NCI-H146 treated with DMSO at 0.1 percent for 48 hours (cell line): ENCODE results near the gene TNNT3.

ENCODE experiments used
- DNase-seq: peaks from one replicate; lab custom pipeline; 2025; ENCODE audit not compliant: unreplicated experiment; lab: John Stamatoyannopoulos, UW

TNNT3 gene

DNA sequence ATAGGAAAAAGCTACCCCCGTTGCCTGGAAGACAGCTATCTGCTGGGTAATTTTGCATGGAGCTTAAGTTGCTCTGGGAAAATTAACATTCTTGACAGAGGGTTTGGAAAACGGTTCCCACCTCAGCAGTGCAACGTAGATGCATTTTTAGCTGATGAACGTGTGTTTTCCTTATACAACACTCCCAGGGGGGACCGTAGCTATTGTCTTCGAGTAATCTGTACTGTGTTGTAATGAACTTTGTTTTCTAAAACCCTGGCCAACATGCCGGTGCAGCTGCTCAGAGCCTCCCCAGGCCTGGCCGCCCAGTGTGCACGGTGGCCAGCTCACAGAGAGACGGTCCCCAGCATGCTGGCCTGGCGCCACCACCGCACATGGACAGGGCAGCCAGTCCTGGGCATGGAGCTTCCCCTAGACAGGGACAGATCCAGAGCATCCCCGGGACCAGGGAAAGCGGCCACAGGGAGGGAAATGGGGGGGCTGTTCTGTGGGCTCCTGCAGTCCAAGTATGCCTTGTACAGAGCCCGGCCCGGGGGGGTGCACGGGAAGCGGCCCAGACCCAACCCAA lies 2.2 kb downstream of the TNNT3 start:
- DNase-seq, result no peak

DNA sequence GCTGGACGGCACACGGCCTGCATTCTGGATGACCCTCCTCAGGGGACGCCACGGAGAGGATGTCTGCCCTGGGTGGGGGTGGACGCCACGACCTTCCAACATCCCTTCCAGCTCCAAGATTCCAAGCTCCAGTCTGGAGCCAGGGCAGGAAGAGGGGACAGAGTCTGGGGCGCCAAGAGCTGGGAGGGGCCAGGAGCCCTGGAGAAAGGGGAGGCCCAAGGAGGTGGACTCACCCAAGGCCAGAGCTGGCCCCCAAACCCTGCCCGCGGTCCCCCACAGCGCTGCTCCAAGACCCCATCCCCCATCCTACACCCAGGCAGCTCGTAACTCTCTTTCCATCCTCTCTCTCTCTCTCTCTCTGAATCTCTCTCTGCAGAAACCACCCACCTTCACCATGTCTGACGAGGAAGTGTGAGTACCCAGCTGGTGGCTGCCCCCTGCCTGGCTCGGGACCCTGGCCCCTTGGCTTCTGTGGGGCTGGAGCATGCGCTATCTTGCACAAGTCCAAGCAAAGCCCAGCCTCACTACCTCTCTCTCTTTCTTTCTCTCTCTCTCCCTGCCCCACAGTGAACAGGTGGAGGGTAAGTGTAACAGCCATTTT lies 3.1 kb downstream of the TNNT3 start:
- no peak for DNase-seq

DNA sequence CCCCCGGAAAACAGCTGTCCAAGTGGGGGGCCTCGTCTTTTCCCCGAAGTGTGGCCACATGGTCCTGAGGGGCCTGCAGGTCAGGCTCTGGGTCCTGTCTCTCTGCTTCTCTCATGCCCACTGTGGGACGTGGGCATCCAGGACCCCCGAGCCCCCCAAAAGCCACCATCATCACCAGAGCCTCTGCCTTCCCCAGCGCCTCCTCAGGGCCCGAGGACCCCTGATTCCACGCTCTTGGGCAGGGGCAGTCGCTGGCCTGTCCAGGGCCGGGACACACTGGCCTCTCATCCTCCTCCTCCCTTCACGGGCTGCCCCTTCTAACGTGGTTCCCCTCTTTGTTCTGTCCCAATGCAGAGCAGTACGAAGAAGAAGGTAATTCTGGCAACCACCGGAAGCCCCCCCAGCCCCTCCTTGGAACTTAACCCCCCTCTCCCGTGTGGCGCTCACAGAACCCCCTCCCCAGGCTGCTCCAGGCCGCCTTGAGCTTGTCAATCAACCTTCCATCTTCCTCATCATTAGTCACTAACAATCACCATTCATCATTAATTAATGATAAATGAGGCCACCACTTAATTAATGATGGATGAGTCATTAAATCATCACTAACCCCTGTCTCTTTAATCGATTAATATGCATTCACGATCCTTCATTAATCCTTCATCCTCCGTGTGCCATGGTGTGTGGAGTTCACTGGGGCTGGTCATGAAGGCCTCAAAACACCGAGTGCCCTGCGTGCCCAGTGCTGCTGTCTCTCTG lies 3.9 kb downstream of the TNNT3 start:
- DNase-seq, result no peak

DNA sequence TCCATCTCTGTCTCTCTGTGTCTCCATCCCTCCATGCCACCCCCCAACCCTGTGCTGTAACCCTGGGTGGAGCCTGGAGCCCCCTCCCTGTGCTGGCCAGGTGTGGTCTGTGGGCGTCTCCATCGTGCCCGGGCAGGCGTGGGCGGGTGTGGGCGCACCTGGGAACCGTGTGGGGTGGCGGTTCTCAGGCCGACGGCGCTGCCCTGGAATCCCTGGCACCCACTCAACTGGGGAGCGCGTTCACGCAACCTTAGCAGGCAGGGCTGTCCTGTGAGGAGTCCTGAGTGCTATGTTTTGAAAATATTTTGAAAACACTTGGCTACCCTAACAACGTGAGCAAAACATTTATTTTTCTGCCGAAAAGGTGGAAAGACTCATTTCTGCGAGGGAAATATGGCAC lies 4.7 kb downstream of the TNNT3 start:
- DNase-seq, result no peak

GRCh38 chr11:1924646-1925372 lies 5.3 kb downstream of the TNNT3 start:
- no peak for DNase-seq

DNA sequence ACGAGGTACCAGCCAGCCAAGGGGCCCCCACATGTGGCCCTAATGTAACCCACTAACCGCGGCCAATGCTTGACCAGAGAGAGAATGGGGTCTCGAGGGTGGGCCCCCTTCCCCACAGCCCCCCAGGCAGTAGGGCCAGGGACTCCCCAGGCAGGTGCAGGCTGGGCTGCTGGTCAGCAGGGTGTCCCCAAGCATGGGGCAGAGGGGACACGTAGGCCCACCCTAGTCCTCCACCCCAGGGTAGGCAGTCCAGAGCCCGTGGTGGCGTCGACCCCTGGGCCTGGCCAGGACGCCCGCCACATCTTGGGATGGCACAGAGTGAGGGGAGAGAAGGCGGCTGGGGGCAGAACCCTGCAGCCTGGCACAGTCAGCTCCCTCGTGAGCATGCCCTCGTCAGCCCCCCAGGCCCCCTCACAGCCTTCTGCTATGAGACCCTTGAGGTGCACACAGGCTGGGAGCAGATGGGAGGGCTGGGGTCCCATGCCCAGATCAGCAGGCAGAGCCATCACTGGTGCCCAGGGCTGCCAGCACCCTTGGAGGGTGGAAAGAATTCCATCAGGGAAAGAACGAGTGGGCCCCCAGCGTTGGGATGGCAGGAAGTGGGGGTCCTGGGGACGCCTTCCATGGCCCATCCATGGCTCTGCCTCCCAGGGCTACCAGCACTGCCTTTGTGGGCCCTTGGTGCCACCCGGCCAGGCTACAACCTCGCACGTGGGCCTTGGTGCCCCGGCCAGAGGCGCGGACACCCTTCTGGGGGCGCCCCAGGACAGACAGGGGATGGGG lies 6.1 kb downstream of the TNNT3 start:
- no peak for DNase-seq

DNA sequence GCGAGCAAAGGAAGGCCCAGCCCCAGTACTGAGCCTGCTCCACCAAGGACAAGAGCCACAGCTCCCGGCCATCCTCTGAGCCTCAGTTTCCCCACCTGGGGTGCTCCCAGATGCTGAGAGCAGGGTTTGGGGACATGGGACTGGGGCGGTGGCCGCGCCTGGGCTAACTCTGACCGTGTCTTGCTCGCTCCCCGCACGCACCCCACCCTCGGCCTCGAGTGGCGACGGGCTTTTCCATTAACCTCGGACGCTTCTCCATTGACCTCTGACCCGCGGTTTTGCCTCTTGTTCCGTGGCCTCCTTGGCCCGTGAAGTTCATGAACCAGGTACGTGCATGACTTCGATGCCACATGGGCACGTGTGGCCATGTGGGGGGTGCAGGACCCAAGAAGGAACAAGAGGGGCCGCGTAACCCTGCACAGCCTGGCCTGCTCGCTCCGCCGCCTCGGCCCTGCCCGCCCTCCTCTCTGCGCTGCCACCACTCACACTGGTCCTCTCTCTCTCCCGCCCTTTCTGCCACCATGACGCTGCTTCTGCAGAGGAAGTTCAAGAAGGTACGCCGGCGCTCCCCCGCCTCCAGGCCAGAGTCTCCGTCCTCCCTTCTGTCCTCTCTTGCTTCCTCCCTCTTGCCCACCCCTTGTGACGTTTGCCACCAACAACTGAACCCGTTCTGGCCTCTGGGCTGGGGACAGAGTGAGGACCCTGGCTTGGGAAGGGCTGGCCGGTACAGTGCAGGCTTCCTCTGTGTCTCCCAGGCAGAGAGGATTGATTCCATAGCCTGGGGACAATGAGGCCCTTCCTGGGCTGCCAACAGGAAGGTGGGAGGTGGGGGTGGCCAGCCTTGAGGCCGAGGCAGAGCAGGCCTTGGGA lies 6.9 kb downstream of the TNNT3 start:
- no peak for DNase-seq

- DNase-seq, result no peak
Measured at GRCh38 chr11:1927026-1927847, 7.7 kb downstream of the TNNT3 start.

- no peak for DNase-seq
Measured at GRCh38 chr11:1927848-1928469, 8.5 kb downstream of the TNNT3 start.

DNA sequence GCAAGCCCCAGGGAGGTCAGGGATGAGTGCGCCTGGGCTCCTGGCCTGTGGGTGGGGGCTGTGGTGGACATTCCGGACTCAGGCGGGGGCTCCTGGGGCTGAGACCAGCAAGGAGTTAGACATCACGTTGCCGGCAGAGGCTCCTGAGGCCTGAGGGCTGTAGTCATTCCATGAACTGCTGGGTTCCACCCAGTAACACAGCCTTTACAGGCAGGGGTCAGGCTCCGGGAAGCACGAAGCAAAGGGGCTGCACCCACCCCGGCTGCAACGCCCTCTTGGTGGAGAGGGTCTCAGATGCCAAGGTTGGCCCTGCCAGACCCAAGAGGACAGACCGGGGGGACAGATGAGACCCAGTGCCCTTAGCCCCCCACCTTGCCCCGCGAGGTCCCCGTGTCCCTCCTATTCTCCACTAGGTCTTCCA lies 9.0 kb downstream of the TNNT3 start:
- no peak for DNase-seq

DNA sequence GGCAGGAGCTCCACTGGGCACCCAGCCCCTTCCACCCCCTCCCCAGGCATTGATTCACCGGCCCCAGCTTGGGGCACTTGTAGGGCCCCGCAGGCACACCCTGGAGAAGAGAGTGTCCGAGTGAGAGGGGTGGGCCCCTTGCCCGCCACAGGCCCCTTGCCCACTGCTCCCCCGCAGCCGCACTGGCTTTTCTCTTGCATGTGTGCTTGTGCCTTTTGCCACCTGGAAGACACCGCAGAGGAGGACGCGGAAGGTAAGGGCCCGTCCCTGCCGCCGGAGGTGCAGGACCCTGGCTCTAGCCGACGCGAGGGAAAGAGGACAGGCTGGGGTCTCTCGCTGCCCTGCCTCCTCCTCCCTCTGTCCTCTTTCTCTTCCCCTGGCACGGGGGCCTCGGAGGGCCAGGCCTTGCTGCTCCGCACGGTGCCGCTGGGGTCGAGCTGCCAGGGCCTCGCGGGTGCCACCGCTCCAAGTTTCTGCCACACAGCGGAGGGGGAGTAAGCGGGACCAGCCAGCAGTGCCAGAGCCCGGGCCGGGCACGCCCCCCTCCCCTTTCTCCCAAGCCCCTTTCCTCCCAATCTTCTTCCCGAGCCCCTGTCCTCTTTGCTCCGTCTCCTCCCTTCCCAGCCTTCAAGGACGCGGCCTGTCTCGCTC lies 9.5 kb downstream of the TNNT3 start:
- no peak for DNase-seq

GRCh38 chr11:1929621-1930461 lies 10.3 kb downstream of the TNNT3 start:
- DNase-seq, result no peak

DNA sequence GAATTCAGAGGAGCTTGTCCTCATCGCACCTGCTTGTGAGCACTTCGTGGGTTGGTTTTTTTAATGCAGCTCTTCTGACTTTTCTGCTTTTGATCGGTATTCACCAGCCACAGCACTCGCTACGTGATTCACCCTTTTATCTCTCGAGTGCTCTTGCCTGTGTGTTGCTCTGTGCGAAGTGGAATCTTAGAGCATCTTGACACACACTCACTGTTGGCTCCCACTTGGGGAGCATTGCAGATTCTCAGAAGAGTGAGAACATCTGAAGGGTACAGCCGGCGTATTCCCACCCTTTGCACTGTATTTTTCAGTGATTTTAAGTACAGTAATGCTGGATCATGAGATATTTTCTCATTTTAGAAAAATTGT lies 10.9 kb downstream of the TNNT3 start:
- DNase-seq, result no peak

GRCh38 chr11:1931341-1932104 lies 12.0 kb downstream of the TNNT3 start:
- no peak for DNase-seq

DNA sequence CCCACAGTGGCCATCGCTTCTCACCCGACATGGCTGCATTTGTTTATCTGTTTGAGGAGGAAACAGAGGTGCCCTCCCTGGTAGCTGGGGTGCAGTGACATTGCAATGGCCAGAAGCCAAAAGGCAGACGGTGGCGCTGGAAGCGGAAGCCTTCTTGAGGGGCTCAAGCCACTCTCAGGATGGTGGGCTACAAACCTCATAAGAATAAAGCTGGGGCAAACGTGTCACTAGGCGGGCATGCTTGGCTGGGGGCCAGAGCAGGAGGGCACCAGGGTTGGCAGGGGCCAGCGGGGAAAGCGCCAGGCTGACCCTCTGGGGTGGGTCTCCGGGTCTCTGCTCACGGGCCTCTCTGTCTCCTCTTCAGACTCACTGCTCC lies 12.6 kb downstream of the TNNT3 start:
- DNase-seq, result no peak

DNA sequence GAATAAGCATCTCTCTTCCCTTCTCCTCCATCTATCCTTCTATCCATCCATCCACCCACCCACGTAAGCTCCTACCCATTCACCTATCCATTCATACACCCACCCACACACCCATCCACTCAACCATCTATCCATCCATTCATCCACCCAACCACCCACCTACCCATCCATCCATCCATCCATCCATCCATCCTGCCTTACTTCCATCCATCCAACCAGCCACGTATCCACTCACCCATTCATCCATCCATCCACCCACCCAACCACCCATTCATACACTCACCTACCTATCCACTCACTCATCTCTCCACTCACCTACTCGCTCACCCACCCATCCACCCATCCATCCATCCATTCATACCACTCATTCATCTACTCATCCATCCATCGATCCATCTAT lies 13.2 kb downstream of the TNNT3 start:
- no peak for DNase-seq
